Activated B cell treated with CpG ODN at 0.5 μM for 24 hours (primary cell): ENCODE results near the gene DUSP6. TPM values are rescaled to one million over a fixed set of nuclear protein-coding genes. Genes with fewer than 3 reads are reported as not detected.

Experiments
- ATAC-seq: fragments of 200-7000 bp; cut with Tn5 transposase; one replicate; pipeline ENCODE4 v1.10.0; 2021; ENCODE audit warnings: low read depth, mild to moderate bottlenecking, moderate library complexity
- CTCF ChIA-PET: fragments of 350-600 bp; sonication (Branson Sonifier 250); formaldehyde crosslinking; loops from one replicate; lab custom pipeline; 2021; ENCODE audit warnings: antibody characterized with exemption; lab: Charles Lee
- POLR2A ChIA-PET: fragments of 350-600 bp; sonication (Branson Sonifier 250); formaldehyde crosslinking; loops from one replicate; lab custom pipeline; 2021; ENCODE audit warnings: antibody characterized with exemption; lab: Charles Lee
- DNase-seq: peaks from one replicate; pipeline ENCODE4 v3.0.0; 2022
- H3K27ac Mint-ChIP-seq: one replicate; pipeline ENCODE4 v1.8.0; 2020; ENCODE audit warnings: mixed read lengths
- H3K27me3 Mint-ChIP-seq: one replicate; pipeline ENCODE4 v1.8.0; 2021; ENCODE audit warnings: mixed read lengths
- H3K36me3 Mint-ChIP-seq: one replicate; pipeline ENCODE4 v1.8.0; 2021; ENCODE audit warnings: low read depth, mixed read lengths
- H3K4me1 Mint-ChIP-seq: one replicate; pipeline ENCODE4 v1.8.0; 2021; ENCODE audit warnings: mixed read lengths
- H3K4me3 Mint-ChIP-seq: one replicate; pipeline ENCODE4 v1.8.0; 2020; ENCODE audit warnings: mild to moderate bottlenecking, mixed read lengths
- H3K9me3 Mint-ChIP-seq: one replicate; pipeline ENCODE4 v1.8.0; 2020; ENCODE audit warnings: mixed read lengths
- intact Hi-C: fragments of 100-400 bp; cut with micrococcal nuclease; formaldehyde crosslinking; loops from one replicate; pipeline ENCODE4 v1.15.1; 2024
- total RNA-seq: library from RNA; stranded (reverse); gene quantifications from 2 replicates; pipeline ENCODE4 v1.2.3, GENCODE V29; 2022
- TF ChIP-seq, protein P1 (sequence below): fragments of 200-600 bp; IDR thresholded peaks from one replicate; pipeline ENCODE4 v1.8.0; 2022; ENCODE audit warnings: antibody characterized with exemption, mild to moderate bottlenecking

The DUSP6 gene
- total RNA-seq, 1 donor from 2014 or later = 1.6 TPM

DNA sequence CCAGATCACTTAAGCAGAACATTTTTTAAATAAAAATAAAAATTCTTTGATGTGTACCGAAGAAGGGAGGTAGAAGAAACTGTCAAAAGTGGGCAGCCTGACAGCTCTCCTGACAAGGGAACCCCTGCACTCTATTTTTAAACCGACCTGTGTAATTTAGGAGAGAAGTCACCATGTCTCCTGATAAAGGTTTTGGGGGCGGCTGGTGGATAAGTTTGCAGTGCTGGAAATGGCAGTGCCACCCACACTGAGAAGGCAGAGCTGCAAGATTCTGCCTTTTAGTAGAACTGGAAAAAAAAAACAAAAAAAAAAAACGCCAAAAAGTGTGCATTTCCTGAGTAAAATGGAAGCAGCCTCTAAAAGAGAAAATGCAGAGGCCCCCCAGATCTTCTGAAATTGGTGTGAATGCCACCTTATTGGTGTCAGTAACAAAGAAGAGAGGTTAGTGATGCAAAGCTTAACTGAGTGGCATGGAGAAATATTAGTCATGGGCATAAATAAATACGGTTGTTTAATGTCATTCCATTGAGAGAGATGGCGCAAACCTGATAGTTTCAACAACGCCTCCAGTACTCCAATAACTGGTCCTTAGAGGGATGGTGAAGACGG is 24.7 kb downstream of the DUSP6 start:
- ChIA-PET CTCF (no interaction called here), POLR2A (no interaction called here)
- no peak overlapping the region for H3K4me3 Mint-ChIP-seq
- H3K27ac Mint-ChIP-seq = no peak overlapping the region
- DNase-seq (no peak), ATAC-seq (no peak)
- TF ChIP-seq, protein P1, sequence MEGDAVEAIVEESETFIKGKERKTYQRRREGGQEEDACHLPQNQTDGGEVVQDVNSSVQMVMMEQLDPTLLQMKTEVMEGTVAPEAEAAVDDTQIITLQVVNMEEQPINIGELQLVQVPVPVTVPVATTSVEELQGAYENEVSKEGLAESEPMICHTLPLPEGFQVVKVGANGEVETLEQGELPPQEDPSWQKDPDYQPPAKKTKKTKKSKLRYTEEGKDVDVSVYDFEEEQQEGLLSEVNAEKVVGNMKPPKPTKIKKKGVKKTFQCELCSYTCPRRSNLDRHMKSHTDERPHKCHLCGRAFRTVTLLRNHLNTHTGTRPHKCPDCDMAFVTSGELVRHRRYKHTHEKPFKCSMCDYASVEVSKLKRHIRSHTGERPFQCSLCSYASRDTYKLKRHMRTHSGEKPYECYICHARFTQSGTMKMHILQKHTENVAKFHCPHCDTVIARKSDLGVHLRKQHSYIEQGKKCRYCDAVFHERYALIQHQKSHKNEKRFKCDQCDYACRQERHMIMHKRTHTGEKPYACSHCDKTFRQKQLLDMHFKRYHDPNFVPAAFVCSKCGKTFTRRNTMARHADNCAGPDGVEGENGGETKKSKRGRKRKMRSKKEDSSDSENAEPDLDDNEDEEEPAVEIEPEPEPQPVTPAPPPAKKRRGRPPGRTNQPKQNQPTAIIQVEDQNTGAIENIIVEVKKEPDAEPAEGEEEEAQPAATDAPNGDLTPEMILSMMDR = no peak
- peaks cover 8% of the 10 kb centered on the region for H3K9me3 Mint-ChIP-seq
- intact Hi-C loops = no loop called here
- peaks cover 5% of the 10 kb centered on the region for H3K4me1 Mint-ChIP-seq
- no peaks in the 10 kb centered on the region for H3K36me3 Mint-ChIP-seq
- peaks cover 2% of the 10 kb centered on the region for H3K27me3 Mint-ChIP-seq

DNA sequence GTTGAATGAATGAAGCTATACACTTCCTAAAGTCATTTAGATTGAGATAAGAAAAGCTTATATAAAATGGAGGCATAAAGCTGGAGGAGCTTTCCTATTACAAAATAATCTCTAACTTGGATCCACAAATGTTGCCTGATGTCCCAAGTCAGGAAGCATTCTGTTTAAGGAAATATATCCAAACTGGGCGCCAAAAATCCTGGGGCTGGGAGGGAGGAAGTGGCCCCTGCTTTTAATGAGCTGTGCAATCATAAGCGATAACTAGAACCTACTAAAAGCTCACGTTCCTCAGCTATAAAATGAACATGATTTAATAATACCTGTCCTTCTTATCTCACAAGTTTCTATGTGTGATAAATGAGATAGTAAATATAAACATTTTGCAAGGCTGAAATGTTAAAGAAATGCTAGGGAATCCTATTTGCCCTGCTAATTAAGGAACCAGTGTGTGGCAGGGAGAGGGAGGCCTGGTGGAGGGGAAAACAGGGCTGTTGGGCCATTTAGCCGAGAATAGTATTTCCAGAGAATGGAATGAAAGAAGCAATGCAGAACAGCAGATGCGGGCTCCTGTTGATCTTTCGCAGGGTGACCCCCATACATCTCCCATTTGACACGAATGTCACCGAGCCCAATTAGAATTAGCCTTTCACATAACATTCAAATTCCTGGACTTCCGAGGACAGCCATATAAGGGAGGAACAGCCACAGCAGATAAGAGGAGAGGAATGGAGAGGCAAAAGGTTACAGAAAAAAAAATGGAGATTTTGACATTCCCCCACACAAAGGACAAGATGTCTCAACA is 25.9 kb downstream of the DUSP6 start:
- H3K27me3 Mint-ChIP-seq = peaks cover 2% of the 10 kb centered on the region
- no peak overlapping the region for H3K27ac Mint-ChIP-seq
- TF ChIP-seq, protein P1 = no peak
- no peak overlapping the region for H3K4me3 Mint-ChIP-seq
- ATAC-seq (no peak), DNase-seq (no peak)
- peaks cover 5% of the 10 kb centered on the region for H3K4me1 Mint-ChIP-seq
- no peaks in the 10 kb centered on the region for H3K36me3 Mint-ChIP-seq
- CTCF ChIA-PET = interaction anchor here (1.3 kb wide), 1 partner anchor 13 kb away, joined by 3 read pairs; no protein-coding TSS in a partner anchor
- H3K9me3 Mint-ChIP-seq = peaks cover 8% of the 10 kb centered on the region
- POLR2A ChIA-PET = no interaction called here
- intact Hi-C loops = no loop called here

GRCh38 chr12:89325495-89325894 is 26.8 kb downstream of the DUSP6 start:
- CTCF ChIA-PET = interaction anchor here (1.3 kb wide), 1 partner anchor 12 kb away, joined by 3 read pairs; no protein-coding TSS in a partner anchor
- intact Hi-C loops = no loop called here
- ATAC-seq (no peak), DNase-seq (no peak)
- Mint-ChIP-seq H3K27me3 (peaks cover under 1% of the 10 kb centered on the region), H3K9me3 (peaks cover 1% of the 10 kb centered on the region), H3K4me3 (no peak overlapping the region), H3K27ac (no peak overlapping the region), H3K36me3 (no peaks in the 10 kb centered on the region), H3K4me1 (peaks cover 5% of the 10 kb centered on the region)
- TF ChIP-seq, protein P1 = no peak
- POLR2A ChIA-PET = interaction anchor here (0.6 kb wide), 1 partner anchor 23 kb away, joined by 3 read pairs; no protein-coding TSS in a partner anchor

- ChIA-PET POLR2A (no interaction called here), CTCF (no interaction called here)
- ATAC-seq (no peak), DNase-seq (no peak)
- H3K4me3 Mint-ChIP-seq = no peak overlapping the region
- TF ChIP-seq, protein P1 = no peak
- no peaks in the 10 kb centered on the region for H3K36me3 Mint-ChIP-seq
- H3K4me1 Mint-ChIP-seq = peaks cover 12% of the 10 kb centered on the region
- no peak overlapping the region for H3K27ac Mint-ChIP-seq
- intact Hi-C loops = no loop called here
- no peaks in the 10 kb centered on the region for H3K27me3 Mint-ChIP-seq
- no peaks in the 10 kb centered on the region for H3K9me3 Mint-ChIP-seq
Measured at GRCh38 chr12:89324437-89324836, 27.9 kb downstream of the DUSP6 start.

- Mint-ChIP-seq H3K4me3 (no peak overlapping the region), H3K36me3 (no peaks in the 10 kb centered on the region), H3K27ac (no peak overlapping the region), H3K27me3 (no peaks in the 10 kb centered on the region), H3K9me3 (no peaks in the 10 kb centered on the region), H3K4me1 (peaks cover 18% of the 10 kb centered on the region)
- intact Hi-C loops = no loop called here
- TF ChIP-seq, protein P1 = no peak
- CTCF ChIA-PET = no interaction called here
- POLR2A ChIA-PET = no interaction called here
- ATAC-seq (no peak), DNase-seq (no peak)
Measured at GRCh38 chr12:89323568-89324218, 28.6 kb downstream of the DUSP6 start.
